ENCODE results near the gene CUEDC2. TPM values are rescaled to one million over a fixed set of nuclear protein-coding genes. Genes with fewer than 3 reads are reported as not detected.

CUEDC2 gene
- total RNA-seq, 1 experiment from 2014 or later = 40.2 TPM

DNA sequence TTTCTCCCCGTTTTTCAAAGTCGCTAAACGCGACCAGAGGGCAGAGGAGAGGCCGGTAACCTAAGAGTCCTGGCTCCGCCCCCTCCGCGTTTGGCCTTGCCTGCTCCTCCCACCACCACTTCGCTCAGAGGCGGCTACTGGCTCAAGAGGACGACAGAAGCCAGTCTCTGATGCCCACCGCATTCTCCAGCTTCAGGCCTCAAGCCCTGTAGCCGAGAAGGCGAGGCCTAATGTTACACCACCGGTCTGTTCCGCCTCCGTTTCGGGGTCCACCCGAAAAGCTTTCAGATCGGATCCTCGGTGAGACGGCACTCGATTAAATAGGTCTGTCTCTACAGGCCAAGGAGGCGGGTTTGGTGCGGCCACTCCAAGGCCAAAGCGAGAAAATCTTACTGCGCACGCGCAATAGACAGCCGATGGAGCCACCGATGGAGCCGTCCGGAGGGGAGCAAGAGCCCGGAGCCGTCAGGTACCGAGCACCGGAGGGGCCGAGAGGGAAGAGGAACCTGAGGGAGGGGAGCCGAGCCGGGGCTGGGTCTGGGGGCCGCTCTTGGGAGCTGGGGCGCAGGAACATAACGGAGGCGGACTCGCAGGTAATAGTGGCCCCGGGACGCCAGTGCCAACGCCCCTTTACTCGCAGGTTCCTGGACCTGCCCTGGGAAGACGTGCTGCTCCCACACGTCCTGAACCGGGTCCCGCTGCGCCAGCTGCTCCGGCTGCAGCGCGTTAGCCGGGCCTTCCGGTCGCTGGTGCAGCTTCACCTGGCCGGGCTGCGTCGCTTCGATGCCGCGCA lies 11.5 kb downstream of the CUEDC2 start, which contains the start of gene FBXL15 (continued):
- TF ChIP-seq TEAD1 (CRISPR knock-in tag; IDR thresholded peaks at IDR 0.05) = peak; percentile 58; the same call in 1 of the 2 replicates
- TF ChIP-seq, protein P1, sequence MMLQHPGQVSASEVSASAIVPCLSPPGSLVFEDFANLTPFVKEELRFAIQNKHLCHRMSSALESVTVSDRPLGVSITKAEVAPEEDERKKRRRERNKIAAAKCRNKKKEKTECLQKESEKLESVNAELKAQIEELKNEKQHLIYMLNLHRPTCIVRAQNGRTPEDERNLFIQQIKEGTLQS (CRISPR knock-in tag; conservative IDR thresholded peaks at IDR 0.05) = no peak
- peak; percentile 7 for TF ChIP-seq GABPB1 (CRISPR knock-in tag; IDR thresholded peaks at IDR 0.05)
- TF ChIP-seq, protein P2, sequence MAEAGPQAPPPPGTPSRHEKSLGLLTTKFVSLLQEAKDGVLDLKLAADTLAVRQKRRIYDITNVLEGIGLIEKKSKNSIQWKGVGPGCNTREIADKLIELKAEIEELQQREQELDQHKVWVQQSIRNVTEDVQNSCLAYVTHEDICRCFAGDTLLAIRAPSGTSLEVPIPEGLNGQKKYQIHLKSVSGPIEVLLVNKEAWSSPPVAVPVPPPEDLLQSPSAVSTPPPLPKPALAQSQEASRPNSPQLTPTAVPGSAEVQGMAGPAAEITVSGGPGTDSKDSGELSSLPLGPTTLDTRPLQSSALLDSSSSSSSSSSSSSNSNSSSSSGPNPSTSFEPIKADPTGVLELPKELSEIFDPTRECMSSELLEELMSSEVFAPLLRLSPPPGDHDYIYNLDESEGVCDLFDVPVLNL (CRISPR knock-in tag; IDR thresholded peaks at IDR 0.05; ENCODE audit: borderline replicate concordance, low read depth) = no peak
- TF ChIP-seq, protein P3, sequence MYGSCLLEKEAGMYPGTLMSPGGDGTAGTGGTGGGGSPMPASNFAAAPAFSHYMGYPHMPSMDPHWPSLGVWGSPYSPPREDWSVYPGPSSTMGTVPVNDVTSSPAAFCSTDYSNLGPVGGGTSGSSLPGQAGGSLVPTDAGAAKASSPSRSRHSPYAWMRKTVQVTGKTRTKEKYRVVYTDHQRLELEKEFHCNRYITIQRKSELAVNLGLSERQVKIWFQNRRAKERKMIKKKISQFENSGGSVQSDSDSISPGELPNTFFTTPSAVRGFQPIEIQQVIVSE (CRISPR knock-in tag; IDR thresholded peaks at IDR 0.05; ENCODE audit: borderline replicate concordance) = no peak
- TF ChIP-seq, protein P4, sequence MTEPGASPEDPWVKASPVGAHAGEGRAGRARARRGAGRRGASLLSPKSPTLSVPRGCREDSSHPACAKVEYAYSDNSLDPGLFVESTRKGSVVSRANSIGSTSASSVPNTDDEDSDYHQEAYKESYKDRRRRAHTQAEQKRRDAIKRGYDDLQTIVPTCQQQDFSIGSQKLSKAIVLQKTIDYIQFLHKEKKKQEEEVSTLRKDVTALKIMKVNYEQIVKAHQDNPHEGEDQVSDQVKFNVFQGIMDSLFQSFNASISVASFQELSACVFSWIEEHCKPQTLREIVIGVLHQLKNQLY (CRISPR knock-in tag; IDR thresholded peaks at IDR 0.05) = no peak
- no peak for TF ChIP-seq ZNF219 (CRISPR knock-in tag; IDR thresholded peaks at IDR 0.05; ENCODE audit: borderline replicate concordance)
- TF ChIP-seq ZNF263 (CRISPR knock-in tag; IDR thresholded peaks at IDR 0.05; ENCODE audit: low read depth) = no peak
- TF ChIP-seq ZNF232 (CRISPR knock-in tag; IDR thresholded peaks at IDR 0.05) = no peak; the same call in 1 of the 2 replicates
- no peak for TF ChIP-seq OVOL2 (CRISPR knock-in tag; IDR thresholded peaks at IDR 0.05; ENCODE audit: borderline replicate concordance)
- TF ChIP-seq, protein P5, sequence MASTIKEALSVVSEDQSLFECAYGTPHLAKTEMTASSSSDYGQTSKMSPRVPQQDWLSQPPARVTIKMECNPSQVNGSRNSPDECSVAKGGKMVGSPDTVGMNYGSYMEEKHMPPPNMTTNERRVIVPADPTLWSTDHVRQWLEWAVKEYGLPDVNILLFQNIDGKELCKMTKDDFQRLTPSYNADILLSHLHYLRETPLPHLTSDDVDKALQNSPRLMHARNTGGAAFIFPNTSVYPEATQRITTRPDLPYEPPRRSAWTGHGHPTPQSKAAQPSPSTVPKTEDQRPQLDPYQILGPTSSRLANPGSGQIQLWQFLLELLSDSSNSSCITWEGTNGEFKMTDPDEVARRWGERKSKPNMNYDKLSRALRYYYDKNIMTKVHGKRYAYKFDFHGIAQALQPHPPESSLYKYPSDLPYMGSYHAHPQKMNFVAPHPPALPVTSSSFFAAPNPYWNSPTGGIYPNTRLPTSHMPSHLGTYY (CRISPR knock-in tag; IDR thresholded peaks at IDR 0.05) = no peak
- TF ChIP-seq NR2C2 (CRISPR knock-in tag; IDR thresholded peaks at IDR 0.05) = no peak
- TF ChIP-seq, protein P6, sequence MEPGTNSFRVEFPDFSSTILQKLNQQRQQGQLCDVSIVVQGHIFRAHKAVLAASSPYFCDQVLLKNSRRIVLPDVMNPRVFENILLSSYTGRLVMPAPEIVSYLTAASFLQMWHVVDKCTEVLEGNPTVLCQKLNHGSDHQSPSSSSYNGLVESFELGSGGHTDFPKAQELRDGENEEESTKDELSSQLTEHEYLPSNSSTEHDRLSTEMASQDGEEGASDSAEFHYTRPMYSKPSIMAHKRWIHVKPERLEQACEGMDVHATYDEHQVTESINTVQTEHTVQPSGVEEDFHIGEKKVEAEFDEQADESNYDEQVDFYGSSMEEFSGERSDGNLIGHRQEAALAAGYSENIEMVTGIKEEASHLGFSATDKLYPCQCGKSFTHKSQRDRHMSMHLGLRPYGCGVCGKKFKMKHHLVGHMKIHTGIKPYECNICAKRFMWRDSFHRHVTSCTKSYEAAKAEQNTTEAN (CRISPR knock-in tag; IDR thresholded peaks at IDR 0.05) = no peak
- TF ChIP-seq, protein P7, sequence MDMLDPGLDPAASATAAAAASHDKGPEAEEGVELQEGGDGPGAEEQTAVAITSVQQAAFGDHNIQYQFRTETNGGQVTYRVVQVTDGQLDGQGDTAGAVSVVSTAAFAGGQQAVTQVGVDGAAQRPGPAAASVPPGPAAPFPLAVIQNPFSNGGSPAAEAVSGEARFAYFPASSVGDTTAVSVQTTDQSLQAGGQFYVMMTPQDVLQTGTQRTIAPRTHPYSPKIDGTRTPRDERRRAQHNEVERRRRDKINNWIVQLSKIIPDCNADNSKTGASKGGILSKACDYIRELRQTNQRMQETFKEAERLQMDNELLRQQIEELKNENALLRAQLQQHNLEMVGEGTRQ (CRISPR knock-in tag; IDR thresholded peaks at IDR 0.05) = no peak; the same call in 1 of the 2 replicates
- no peak for TF ChIP-seq MYBL2 (CRISPR knock-in tag; IDR thresholded peaks at IDR 0.05)
- TF ChIP-seq, protein P8, sequence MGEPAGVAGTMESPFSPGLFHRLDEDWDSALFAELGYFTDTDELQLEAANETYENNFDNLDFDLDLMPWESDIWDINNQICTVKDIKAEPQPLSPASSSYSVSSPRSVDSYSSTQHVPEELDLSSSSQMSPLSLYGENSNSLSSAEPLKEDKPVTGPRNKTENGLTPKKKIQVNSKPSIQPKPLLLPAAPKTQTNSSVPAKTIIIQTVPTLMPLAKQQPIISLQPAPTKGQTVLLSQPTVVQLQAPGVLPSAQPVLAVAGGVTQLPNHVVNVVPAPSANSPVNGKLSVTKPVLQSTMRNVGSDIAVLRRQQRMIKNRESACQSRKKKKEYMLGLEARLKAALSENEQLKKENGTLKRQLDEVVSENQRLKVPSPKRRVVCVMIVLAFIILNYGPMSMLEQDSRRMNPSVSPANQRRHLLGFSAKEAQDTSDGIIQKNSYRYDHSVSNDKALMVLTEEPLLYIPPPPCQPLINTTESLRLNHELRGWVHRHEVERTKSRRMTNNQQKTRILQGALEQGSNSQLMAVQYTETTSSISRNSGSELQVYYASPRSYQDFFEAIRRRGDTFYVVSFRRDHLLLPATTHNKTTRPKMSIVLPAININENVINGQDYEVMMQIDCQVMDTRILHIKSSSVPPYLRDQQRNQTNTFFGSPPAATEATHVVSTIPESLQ (CRISPR knock-in tag; IDR thresholded peaks at IDR 0.05) = no peak
- peak; percentile 62; the same call in 1 of the 2 replicates for TF ChIP-seq ETV6 (CRISPR knock-in tag; IDR thresholded peaks at IDR 0.05)
- no peak for TF ChIP-seq FOXJ3 (CRISPR knock-in tag; IDR thresholded peaks at IDR 0.05; ENCODE audit: borderline replicate concordance)
- no peak for TF ChIP-seq NFYB (CRISPR knock-in tag; conservative IDR thresholded peaks at IDR 0.05; ENCODE audit: low read depth)
- TF ChIP-seq NFATC4 (CRISPR knock-in tag; IDR thresholded peaks at IDR 0.05) = no peak
- TF ChIP-seq SMAD3 (CRISPR knock-in tag; IDR thresholded peaks at IDR 0.05; ENCODE audit: borderline replicate concordance) = peak; percentile 76; the same call in 1 of the 2 replicates
- no peak for TF ChIP-seq JUN (CRISPR knock-in tag; IDR thresholded peaks at IDR 0.05)
- TF ChIP-seq ZNF671 (CRISPR knock-in tag; IDR thresholded peaks at IDR 0.05) = no peak
- 0 out of 2 replicates have a peak, but pooled peaks have one; percentile 58 for TF ChIP-seq NR3C1 (CRISPR knock-in tag; conservative IDR thresholded peaks at IDR 0.05; ENCODE audit: low read depth)
- TF ChIP-seq RORB (CRISPR knock-in tag; IDR thresholded peaks at IDR 0.05) = no peak
- TF ChIP-seq KAT7 (CRISPR knock-in tag; IDR thresholded peaks at IDR 0.05; ENCODE audit: borderline replicate concordance) = no peak; the same call in 1 of the 2 replicates
- TF ChIP-seq, protein P9, sequence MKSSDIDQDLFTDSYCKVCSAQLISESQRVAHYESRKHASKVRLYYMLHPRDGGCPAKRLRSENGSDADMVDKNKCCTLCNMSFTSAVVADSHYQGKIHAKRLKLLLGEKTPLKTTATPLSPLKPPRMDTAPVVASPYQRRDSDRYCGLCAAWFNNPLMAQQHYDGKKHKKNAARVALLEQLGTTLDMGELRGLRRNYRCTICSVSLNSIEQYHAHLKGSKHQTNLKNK (CRISPR knock-in tag; IDR thresholded peaks at IDR 0.05) = no peak
- TF ChIP-seq, protein P10, sequence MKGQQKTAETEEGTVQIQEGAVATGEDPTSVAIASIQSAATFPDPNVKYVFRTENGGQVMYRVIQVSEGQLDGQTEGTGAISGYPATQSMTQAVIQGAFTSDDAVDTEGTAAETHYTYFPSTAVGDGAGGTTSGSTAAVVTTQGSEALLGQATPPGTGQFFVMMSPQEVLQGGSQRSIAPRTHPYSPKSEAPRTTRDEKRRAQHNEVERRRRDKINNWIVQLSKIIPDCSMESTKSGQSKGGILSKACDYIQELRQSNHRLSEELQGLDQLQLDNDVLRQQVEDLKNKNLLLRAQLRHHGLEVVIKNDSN (CRISPR knock-in tag; IDR thresholded peaks at IDR 0.05) = peak; percentile 52; the same call in 1 of the 2 replicates

All from WTC11 (cell line).